Activated T-helper 2 cell treated with anti-CD3 and anti-CD28 coated beads, Interferon-gamma antibody, Interleukin-2, Interleukin-4, amounts not matched to agents 10 μg/mL and 5 μg/mL and 100 μg/mL, durations not matched to agents 14 hours and 24 hours and 36 hours (primary cell): ENCODE measurements around the gene KIF5A. TPM values are rescaled to one million over a fixed set of nuclear protein-coding genes. Genes with fewer than 3 reads are reported as not detected.
A peak's percentile ranks its signal among the peaks of the same experiment; 100 is the strongest.
"Not testable (repeated sequence)": the region's sequence is repeated elsewhere in the genome, so short reads cannot be mapped to it uniquely, and the experiment has no call there.

Source experiments
- DNase-seq: peaks from one replicate; pipeline ENCODE4 v3.0.0; 2021; ENCODE audit warnings: low spot score
- H3K27ac Mint-ChIP-seq: one replicate; pipeline ENCODE4 v1.8.0; 2021; ENCODE audit warnings: mixed read lengths
- H3K27me3 Mint-ChIP-seq: one replicate; pipeline ENCODE4 v1.8.0; 2021; ENCODE audit warnings: low read depth, mixed read lengths
- H3K36me3 Mint-ChIP-seq: one replicate; pipeline ENCODE4 v1.8.0; 2021; ENCODE audit warnings: low read depth, mixed read lengths
- H3K4me1 Mint-ChIP-seq: one replicate; pipeline ENCODE4 v1.8.0; 2021; ENCODE audit warnings: low read depth, mixed read lengths
- H3K4me3 Mint-ChIP-seq: one replicate; pipeline ENCODE4 v1.8.0; 2021; ENCODE audit warnings: low read depth, mild to moderate bottlenecking, moderate library complexity, mixed read lengths
- H3K9me3 Mint-ChIP-seq: one replicate; pipeline ENCODE4 v1.8.0; 2021; ENCODE audit warnings: mixed read lengths
- intact Hi-C: fragments of 100-400 bp; cut with micrococcal nuclease; formaldehyde crosslinking; loops from one replicate; pipeline ENCODE4 v1.15.1; 2023
- total RNA-seq: library from RNA; stranded (reverse); gene quantifications from 2 replicates; pipeline ENCODE4 v1.2.3, GENCODE V29; 2022

KIF5A gene
- total RNA-seq, 1 donor from 2014 or later: 3.4 TPM

DNA sequence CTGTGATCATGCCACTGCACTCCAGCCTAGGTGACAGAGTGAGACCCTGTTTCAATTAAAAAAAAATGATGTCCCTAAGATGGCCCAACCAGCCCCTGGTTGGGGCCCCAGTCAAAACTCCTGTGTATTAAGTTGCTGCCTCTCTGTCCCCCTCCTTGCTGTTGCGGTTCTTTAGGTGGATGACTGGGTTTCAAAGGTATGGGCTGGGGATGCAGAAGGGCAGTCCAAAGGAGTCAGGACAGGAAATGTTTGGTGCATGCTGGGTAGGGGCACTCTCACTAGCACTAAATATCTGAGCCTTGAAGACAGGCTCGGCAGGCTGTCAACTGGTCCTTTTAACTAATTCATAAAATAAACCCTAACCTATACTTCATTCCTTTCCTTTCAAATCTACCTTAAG lies 29.2 kb downstream of the KIF5A start:
- Mint-ChIP-seq H3K27me3 (peaks cover 2% of the 10 kb centered on the region), H3K4me1 (peaks cover 2% of the 10 kb centered on the region), H3K27ac (no peak overlapping the region), H3K4me3 (no peak overlapping the region), H3K9me3 (no peaks in the 10 kb centered on the region), H3K36me3 (no peaks in the 10 kb centered on the region)
- no peak for DNase-seq
- intact Hi-C loops: no loop called here

GRCh38 chr12:57579677-57580465 lies 30.0 kb downstream of the KIF5A start:
- H3K27ac Mint-ChIP-seq: no peak overlapping the region
- peaks cover 2% of the 10 kb centered on the region for H3K4me1 Mint-ChIP-seq
- no peaks in the 10 kb centered on the region for H3K36me3 Mint-ChIP-seq
- no peak overlapping the region for H3K4me3 Mint-ChIP-seq
- H3K27me3 Mint-ChIP-seq: peaks cover 2% of the 10 kb centered on the region
- intact Hi-C loops: loop anchor here (10.0 kb wide), 1 partner anchor 315 kb away; no protein-coding TSS in a partner anchor
- DNase-seq: no peak
- no peaks in the 10 kb centered on the region for H3K9me3 Mint-ChIP-seq

DNA sequence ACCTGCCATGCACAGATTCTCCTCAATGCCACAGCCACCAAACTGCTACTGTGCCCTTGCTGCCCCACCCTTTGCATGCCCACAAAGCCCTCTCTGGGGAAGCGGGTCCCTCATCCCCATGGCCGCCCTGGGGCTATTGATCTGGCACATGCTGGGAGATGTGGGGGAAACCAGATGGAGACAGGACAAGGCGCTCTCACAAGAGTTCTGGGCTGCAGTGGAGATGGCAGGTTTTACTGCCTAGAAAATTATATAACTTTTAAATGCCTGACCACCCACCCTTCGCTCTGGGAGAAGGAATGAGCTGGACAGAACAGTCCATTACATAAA lies 30.6 kb downstream of the KIF5A start:
- peaks cover 2% of the 10 kb centered on the region for H3K4me1 Mint-ChIP-seq

DNA sequence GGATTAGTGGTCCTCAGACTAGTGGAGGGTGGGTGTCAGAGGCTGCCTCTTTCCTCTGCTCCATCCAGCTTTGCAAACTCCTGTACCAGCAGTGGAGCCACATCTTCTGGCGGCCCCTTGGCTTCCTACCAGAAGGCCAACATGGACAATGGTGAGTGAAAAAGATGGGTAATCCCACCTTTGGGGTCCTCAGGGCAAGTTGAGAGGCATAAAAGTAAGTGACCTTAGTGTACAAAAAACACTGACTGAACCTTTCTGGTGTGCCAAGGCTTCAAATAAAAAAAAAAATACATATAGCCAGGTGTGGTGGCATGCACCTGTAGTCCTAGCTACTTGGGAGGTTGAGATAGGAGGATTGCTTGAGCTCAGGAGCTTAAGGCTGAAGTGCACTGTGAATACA lies 32.0 kb downstream of the KIF5A start:
- intact Hi-C loops: loop anchor here (2.0 to 10.0 kb wide), 3 partner anchors 111 to 313 kb away; no protein-coding TSS in a partner anchor
- no peaks in the 10 kb centered on the region for H3K9me3 Mint-ChIP-seq
- no peaks in the 10 kb centered on the region for H3K36me3 Mint-ChIP-seq
- no peak overlapping the region for H3K4me3 Mint-ChIP-seq
- H3K4me1 Mint-ChIP-seq: peaks cover 2% of the 10 kb centered on the region
- H3K27ac Mint-ChIP-seq: no peak overlapping the region
- peaks cover 2% of the 10 kb centered on the region for H3K27me3 Mint-ChIP-seq
- DNase-seq: no peak

More for the DNA sequence above, 30.6 kb downstream of the KIF5A start:
- Mint-ChIP-seq H3K27me3 (peaks cover 2% of the 10 kb centered on the region), H3K9me3 (no peaks in the 10 kb centered on the region), H3K27ac (no peak overlapping the region), H3K36me3 (no peaks in the 10 kb centered on the region), H3K4me3 (no peak overlapping the region)
- intact Hi-C loops: loop anchor here (10.0 kb wide), 1 partner anchor 314 kb away; no protein-coding TSS in a partner anchor
- DNase-seq: no peak

DNA sequence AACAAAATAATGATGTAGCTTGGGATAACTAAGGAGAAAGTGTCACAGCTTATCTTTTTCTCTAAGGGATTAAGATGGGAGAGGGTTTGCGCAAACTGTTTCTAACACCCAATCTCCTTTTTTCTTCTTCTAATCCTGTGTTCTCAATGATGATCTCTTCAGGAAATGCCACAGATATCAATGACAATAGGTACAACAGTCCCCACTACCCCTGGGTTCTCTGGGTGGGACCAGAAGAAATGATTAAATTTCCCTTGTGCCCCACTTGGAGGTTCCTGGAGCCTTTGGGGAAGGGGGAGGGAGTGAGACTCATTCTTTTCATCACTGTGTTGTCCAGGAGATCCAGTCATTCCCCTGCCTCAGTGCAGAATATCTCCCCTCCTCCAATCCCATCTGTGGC lies 32.6 kb downstream of the KIF5A start:
- no peak for DNase-seq
- intact Hi-C loops: loop anchor here (2.0 to 10.0 kb wide), 3 partner anchors 110 to 312 kb away; no protein-coding TSS in a partner anchor
- Mint-ChIP-seq H3K36me3 (no peaks in the 10 kb centered on the region), H3K9me3 (no peaks in the 10 kb centered on the region), H3K27ac (no peak overlapping the region), H3K4me1 (peaks cover 2% of the 10 kb centered on the region), H3K4me3 (no peak overlapping the region), H3K27me3 (peaks cover 2% of the 10 kb centered on the region)

DNA sequence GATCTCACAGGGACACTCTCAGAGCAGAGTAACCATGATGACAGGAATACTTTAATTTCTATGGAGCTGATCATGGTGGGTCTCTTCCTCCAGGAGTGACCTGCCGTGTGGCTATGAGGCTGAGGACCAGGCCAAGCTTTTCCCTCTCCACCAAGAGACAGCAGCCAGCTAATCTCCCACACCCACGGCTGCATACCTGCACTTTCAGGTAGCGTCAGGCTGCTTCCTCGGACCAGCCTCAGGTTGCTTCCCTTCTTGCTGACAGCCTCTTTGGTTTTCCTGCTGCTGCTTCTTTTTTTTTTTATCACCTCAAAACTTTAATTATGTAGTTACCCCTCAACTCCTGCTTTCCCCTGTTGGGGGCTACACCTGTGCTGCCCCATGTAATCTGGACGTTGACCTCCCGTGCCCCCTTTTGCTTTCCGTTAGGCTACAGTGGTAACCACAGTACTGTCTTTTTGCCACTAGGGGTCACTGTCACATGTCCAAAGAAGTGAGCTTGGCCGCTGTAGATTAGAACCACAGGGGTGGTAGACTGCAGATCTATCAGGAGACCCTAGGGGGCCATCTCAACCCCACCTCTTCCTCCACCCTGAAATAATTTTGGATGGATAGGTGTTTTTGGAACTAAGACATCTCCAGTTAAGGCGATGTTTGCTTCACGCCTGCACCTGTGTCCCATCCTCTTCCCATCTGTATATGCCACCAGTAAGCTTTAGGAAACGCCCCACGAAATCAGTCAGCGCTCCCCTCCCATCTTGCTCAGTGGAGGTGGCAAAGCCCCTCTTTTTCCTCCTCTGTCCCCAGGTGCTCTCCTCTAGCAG lies 33.4 kb downstream of the KIF5A start:
- Mint-ChIP-seq H3K27ac (no peak overlapping the region), H3K4me1 (peaks cover 2% of the 10 kb centered on the region), H3K36me3 (no peaks in the 10 kb centered on the region), H3K27me3 (peaks cover 2% of the 10 kb centered on the region), H3K9me3 (no peaks in the 10 kb centered on the region), H3K4me3 (no peak overlapping the region)
- intact Hi-C loops: loop anchor here (1.0 to 10.0 kb wide), 4 partner anchors 38 to 312 kb away; no protein-coding TSS in a partner anchor
- peak; percentile 60 for DNase-seq

GRCh38 chr12:57584050-57584449 lies 34.2 kb downstream of the KIF5A start:
- Mint-ChIP-seq H3K4me3 (no peak overlapping the region), H3K27me3 (peaks cover 2% of the 10 kb centered on the region), H3K4me1 (peaks cover 2% of the 10 kb centered on the region), H3K9me3 (no peaks in the 10 kb centered on the region), H3K27ac (no peak overlapping the region), H3K36me3 (no peaks in the 10 kb centered on the region)
- intact Hi-C loops: loop anchor here (10.0 kb wide), 1 partner anchor 311 kb away; no protein-coding TSS in a partner anchor
- no peak for DNase-seq

GRCh38 chr12:57584690-57585089 lies 34.8 kb downstream of the KIF5A start:
- DNase-seq: no peak
- Mint-ChIP-seq H3K9me3 (no peaks in the 10 kb centered on the region), H3K36me3 (no peaks in the 10 kb centered on the region), H3K4me1 (peaks cover 2% of the 10 kb centered on the region), H3K27ac (no peak overlapping the region), H3K27me3 (peaks cover 2% of the 10 kb centered on the region), H3K4me3 (no peak overlapping the region)
- intact Hi-C loops: loop anchor here (10.0 kb wide), 1 partner anchor 310 kb away; no protein-coding TSS in a partner anchor

GRCh38 chr12:57585156-57585555 lies 35.3 kb downstream of the KIF5A start:
- Mint-ChIP-seq H3K27ac (no peak overlapping the region), H3K9me3 (no peaks in the 10 kb centered on the region), H3K4me1 (peaks cover 2% of the 10 kb centered on the region), H3K4me3 (no peak overlapping the region), H3K36me3 (no peaks in the 10 kb centered on the region), H3K27me3 (peaks cover 2% of the 10 kb centered on the region)
- intact Hi-C loops: loop anchor here (10.0 kb wide), 1 partner anchor 310 kb away; no protein-coding TSS in a partner anchor
- no peak for DNase-seq

DNA sequence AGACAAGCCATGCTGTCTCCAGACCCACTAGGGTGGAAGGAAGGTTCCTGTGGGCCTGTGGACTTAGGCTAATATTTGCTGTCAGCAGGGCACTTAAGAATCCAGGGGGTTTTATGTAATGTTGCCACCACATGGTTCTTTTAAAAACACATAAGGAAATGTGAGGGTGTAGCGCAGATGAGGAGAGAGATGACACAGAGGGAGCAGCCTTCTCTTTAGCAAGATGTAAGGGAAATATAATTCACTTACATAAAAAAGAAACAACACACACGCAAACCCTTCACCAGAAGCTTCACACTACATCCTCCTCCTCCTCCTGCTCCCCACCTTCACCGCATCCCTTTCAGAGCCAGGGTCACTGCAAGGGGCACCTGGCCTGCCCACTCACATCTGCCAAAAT lies 36.3 kb downstream of the KIF5A start:
- Mint-ChIP-seq H3K4me3 (no peak overlapping the region), H3K27me3 (peaks cover 2% of the 10 kb centered on the region), H3K36me3 (no peaks in the 10 kb centered on the region), H3K9me3 (no peaks in the 10 kb centered on the region), H3K4me1 (peaks cover 8% of the 10 kb centered on the region), H3K27ac (no peak overlapping the region)
- DNase-seq: no peak
- intact Hi-C loops: loop anchor here (10.0 kb wide), 1 partner anchor 309 kb away; no protein-coding TSS in a partner anchor

GRCh38 chr12:57586832-57587429 lies 37.1 kb downstream of the KIF5A start:
- peaks cover 12% of the 10 kb centered on the region for H3K4me1 Mint-ChIP-seq
- no peaks in the 10 kb centered on the region for H3K36me3 Mint-ChIP-seq
- H3K4me3 Mint-ChIP-seq: no peak overlapping the region
- no peaks in the 10 kb centered on the region for H3K9me3 Mint-ChIP-seq
- no peak overlapping the region for H3K27ac Mint-ChIP-seq
- peaks cover 2% of the 10 kb centered on the region for H3K27me3 Mint-ChIP-seq
- intact Hi-C loops: loop anchor here (10.0 kb wide), 1 partner anchor 308 kb away; no protein-coding TSS in a partner anchor
- DNase-seq: no peak

DNA sequence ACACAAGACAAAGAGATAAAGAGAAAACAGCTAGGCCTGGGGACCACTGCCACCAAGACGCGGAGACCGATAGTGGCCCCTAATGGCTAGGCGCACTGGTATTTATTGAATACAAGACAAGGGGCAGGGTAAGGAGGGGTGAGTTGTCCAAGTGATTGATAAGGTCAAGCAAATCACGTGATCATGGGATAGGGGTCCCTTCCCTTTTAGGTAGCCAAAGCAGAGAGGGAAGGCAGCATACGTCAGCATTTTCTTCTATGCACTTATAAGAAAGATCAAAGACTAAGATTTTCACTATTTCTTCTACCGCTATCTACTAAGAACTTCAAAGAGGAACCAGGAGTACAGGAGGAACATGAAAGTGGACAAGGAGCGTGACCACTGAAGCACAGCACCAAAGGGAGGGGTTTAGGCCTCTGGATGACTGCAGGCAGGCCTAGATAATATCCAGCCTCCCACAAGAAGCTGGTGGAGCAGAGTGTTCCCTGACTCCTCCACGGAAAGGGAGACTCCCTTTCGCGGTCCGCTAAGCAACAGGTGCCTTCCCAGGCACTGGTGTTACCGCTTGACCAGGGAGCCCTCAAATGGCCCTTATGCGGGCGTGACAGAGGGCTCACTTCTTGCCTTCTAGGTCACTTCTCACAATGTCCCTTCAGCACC lies 39.2 kb downstream of the KIF5A start:
- not testable (repeated sequence) for DNase-seq, H3K4me3 Mint-ChIP-seq, H3K36me3 Mint-ChIP-seq, H3K27ac Mint-ChIP-seq, H3K9me3 Mint-ChIP-seq, H3K27me3 Mint-ChIP-seq
- peaks cover 16% of the 10 kb centered on the region for H3K4me1 Mint-ChIP-seq
- intact Hi-C loops: loop anchor here (10.0 kb wide), 1 partner anchor 306 kb away; no protein-coding TSS in a partner anchor
